Suprapubic skin (tissue), 3 donors: ENCODE results near the gene A1CF.
"Not testable (repeated sequence)": the region's sequence is repeated elsewhere in the genome, so short reads cannot be mapped to it uniquely, and the experiment has no call there.

Experiments
- CTCF ChIP-seq, 2 donors: fragments of 200-600 bp in 1 of 2; fragments of 450-650 bp in 1 of 2; sonication (generic) in 1 of 2; IDR thresholded peaks; one replicate each; pipeline ENCODE4 v1.5.1; 2016 to 2019; ENCODE audit warnings: antibody characterized with exemption in 2 of 2, mild to moderate bottlenecking in 1 of 2, moderate library complexity in 1 of 2
- POLR2AphosphoS5 ChIP-seq, 3 donors: sonication (generic); formaldehyde crosslinking; IDR thresholded peaks; one replicate each; pipeline ENCODE4 v1.6.1; 2017; ENCODE audit warnings: antibody characterized with exemption in 3 of 3

GRCh38 chr10:50881046-50881445 lies 4.4 kb downstream of the A1CF start:
- TF ChIP-seq CTCF, POLR2AphosphoS5 (IDR thresholded peaks at IDR 0.05): not testable (repeated sequence)
